ENCODE measurements around the gene AP3D1.

DNA sequence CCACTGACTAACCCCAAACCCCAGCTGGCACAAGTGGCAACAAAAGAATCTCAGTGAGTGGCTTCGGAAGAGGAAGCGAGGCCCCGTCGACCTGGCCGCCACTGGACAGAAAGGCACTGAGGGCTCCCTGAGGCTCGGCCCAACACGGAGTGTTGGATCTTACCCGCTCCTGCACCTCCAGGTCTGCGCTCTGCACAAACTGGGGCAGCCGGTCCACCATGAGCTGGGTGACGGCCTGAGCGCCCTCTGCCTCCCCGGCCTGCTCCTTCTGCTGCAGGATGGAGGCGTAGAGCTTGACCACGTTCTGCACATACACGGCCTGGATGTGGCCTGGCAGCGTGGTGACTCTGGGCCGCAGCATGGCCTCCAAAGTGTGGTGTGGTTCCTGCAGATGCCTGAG is 32.9 kb downstream of the AP3D1 start:
- TF ChIP-seq, protein P1, sequence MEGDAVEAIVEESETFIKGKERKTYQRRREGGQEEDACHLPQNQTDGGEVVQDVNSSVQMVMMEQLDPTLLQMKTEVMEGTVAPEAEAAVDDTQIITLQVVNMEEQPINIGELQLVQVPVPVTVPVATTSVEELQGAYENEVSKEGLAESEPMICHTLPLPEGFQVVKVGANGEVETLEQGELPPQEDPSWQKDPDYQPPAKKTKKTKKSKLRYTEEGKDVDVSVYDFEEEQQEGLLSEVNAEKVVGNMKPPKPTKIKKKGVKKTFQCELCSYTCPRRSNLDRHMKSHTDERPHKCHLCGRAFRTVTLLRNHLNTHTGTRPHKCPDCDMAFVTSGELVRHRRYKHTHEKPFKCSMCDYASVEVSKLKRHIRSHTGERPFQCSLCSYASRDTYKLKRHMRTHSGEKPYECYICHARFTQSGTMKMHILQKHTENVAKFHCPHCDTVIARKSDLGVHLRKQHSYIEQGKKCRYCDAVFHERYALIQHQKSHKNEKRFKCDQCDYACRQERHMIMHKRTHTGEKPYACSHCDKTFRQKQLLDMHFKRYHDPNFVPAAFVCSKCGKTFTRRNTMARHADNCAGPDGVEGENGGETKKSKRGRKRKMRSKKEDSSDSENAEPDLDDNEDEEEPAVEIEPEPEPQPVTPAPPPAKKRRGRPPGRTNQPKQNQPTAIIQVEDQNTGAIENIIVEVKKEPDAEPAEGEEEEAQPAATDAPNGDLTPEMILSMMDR (IDR thresholded peaks at IDR 0.05 in 8 of 11, conservative IDR thresholded peaks at IDR 0.05 in 3 of 11) = no peak
- TF ChIP-seq POLR2AphosphoS5 (IDR thresholded peaks at IDR 0.05) = peak in 1 of 3 donors; percentile 50
- TF ChIP-seq POLR2A (IDR thresholded peaks at IDR 0.05) = no peak

Measured in spleen (tissue), 7 donors.